HL-60/S4 treated with phorbol 12-myristate 13-acetate at 8.2 ng/mL for 4 days and 3 days (cell line): ENCODE data around the gene TRABD2B.

Experiments used
- in situ Hi-C: fragments of 300-500 bp; cut with MboI; formaldehyde crosslinking; loops from 2 replicates; pipeline ENCODE4 v1.15.0; 2022; ENCODE audit warnings: low sequenced_read_pairs

Gene TRABD2B

DNA sequence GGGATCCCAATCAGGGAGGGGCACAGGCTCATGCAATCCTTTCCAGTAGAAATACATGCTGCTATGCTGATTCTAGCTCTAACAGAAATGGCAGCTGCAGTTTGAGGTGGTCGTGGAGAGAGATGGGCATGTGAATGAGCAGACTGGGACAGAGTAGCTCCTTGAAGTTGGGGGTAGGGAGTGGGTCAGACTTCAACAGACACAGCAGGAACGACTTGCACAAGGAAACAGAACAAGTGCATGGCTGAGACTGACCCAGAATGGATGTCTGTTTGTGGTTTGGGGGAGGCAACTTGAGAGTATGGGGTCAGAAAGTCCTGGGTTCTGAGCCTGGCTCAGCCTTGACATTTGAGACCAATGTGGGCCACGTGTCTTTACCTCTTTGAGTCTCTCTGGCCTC lies 25.1 kb upstream of the TRABD2B start:
- in situ Hi-C loops, result no loop called here

GRCh38 chr1:48021792-48022191 lies 24.6 kb upstream of the TRABD2B start:
- in situ Hi-C loops, result no loop called here

- in situ Hi-C loops, result no loop called here
Measured at GRCh38 chr1:48019714-48020315, 22.6 kb upstream of the TRABD2B start.

GRCh38 chr1:48018799-48019198 lies 21.6 kb upstream of the TRABD2B start:
- in situ Hi-C loops, result no loop called here

DNA sequence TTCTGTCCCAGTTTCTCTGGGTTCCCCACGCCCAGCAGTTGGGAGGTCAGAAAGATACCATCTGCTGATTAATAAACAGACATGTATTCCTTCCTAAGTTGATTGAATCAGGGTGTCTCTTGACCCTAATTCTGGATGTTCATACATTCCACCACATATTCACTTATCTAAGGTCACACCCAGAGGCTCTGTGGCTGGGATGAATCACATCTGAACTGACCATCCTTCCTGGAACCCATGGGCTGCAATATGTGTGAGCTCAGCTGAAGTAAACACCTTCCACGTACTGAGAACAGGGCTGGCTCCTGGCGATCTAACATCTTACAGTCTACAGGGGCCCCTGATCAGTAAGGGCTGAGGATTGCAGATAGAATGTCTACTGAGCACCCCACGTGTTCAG lies 20.5 kb upstream of the TRABD2B start:
- in situ Hi-C loops, result no loop called here

GRCh38 chr1:48016515-48016914 lies 19.3 kb upstream of the TRABD2B start:
- in situ Hi-C loops, result no loop called here

GRCh38 chr1:48013270-48013669 lies 16.1 kb upstream of the TRABD2B start:
- in situ Hi-C loops, result no loop called here

DNA sequence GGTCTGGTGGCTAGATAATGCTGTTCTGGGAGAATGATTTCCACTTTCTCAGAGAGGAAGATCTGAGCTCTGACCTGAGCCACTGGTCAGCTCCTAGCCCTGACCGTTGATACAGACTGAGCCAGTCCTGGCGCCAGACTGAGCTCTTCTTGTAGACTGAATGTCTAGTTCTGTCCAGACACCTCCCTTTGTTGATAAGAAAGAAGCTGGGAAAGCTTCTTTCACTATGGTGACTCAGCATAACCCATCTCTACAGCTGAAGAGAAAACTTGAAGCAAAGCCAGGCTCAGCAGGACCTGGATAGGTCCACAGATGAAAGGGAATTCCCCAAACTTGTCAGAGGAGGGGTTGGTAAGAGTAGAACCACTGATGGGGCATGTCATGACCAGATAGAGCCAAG lies 9.9 kb upstream of the TRABD2B start:
- in situ Hi-C loops, result no loop called here

DNA sequence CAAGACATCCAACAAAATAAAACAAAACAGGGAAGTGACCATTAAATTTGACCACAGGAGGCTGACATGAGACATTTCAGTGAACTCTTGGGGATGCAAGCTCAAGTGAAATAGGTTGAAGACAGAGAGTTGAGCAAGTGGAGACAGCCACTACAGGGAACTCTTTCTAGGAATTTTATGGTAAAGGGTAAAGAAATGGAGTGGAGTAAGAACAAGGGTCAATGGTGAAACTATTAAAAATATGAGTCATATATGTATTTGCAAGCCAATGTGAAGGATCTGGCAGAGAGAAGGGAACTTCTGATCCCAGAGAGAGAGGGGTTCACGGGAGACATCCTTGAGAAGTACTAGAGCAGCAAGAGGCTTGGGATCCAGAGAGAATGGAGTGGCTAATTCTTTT lies 9.1 kb upstream of the TRABD2B start:
- in situ Hi-C loops, result no loop called here

DNA sequence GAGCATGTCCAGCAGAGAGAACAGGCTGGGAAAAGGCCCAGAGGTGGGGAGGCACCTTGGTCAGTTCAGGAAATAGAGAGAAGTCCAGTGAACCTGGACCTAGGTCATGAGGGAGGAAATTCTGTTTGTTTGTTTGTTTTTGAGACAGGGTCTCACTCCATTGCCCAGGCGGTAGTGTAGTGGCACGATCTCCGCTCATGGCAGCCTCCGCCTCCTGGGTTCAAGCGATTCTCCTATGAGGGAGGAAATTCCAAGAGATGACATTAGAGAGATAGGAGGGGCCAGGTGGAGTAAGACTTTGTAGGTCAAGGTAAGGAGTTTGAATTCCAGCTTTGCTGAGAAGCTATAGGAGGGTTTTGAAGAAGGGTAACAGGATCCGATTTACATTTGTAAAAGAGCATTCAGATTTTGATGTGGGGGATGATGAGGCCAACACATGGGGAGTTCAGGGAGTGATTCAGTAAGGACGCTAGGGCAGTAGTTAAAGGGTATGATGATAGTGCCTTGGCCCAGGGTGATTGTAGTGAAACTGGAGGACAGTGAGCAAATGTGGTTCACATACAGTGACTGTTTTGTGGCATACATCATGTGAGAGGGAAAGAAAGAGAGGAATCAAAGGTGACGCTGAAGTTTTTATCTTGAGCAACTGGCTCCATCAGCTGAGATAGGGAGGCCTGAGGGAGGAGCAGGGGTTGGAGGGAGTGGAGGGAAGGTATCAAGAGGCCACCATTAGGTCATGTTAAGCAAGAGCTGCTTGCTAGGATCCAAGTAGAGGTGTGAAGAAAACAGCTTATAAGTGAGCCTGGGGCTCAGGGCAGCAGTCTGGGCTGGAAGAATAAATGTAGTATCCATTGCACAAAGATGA lies 8.3 kb upstream of the TRABD2B start:
- in situ Hi-C loops, result no loop called here

DNA sequence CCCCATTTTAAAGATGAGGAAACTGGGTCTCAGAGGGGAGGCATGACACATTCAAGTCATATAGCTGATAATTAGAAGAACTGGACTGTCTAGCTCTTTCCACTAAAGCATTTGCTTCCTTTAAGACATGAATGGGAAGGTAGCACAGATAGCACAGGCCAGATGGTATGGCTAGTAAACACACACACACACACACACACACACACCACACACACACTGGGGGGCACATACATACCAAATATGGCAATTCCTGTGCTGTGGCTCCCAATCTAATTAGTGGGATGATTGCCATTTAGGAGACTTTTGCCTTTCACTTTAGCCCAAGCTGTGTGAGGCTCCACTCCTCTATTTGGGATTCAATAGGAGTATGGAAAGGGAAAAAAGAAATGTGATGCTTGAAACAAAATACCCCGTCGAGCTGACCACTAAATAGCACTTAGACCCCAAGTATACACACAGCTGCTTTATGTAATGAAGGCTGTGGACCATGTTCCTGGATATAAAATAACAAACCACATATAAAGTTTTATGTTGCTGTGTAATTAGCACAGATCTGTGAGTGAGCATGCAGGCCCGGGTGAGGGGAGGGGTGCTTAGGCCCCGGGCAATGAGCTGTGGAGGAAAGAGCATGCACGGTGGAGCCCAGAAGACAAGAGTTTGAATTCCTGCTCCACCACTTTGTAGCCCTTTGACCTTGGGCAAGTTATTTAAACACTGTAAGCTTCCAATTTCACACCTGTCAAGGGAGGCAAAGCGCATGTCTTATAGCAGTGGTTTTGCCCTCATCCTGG lies 6.8 kb upstream of the TRABD2B start:
- in situ Hi-C loops, result no loop called here

DNA sequence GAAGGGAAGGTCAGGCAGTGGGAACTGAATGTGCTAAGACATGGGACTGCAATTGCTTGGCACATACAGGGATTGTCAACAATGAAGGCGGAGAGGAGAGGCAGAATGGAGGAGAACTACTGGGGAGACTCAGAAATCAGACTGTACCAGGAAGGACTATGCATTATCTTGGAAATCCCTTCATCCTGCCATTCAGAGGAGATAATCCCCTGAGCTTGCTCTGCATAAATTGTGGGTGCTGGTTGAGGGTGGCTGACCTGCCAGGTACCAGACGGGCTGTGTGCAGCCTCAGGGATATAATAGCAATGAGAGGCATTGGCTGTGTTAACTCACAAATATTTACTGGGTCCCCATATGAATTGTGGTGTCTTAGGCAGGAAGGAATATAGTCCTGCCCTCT lies 5.0 kb upstream of the TRABD2B start:
- in situ Hi-C loops, result no loop called here

DNA sequence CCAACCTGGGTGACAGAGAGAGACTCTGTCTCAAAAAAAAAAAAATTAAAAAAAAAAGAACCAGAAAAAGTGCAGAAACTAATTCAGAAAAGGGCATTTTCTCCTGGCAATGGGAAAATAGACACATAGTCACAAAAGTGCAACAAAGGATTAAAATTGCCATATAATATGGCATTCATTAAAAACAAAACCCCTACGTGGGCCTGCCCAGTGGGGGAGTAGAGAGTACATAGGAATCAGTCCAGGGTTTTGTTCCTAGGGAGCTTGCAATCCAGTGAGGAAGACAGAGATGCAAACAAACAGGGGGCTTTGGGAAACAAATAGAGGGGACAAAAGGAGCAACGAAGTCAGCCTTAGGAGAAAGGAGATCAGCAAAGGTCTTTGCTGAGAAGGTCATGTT lies 4.5 kb upstream of the TRABD2B start:
- in situ Hi-C loops, result no loop called here

- in situ Hi-C loops, result no loop called here
Measured at GRCh38 chr1:48000883-48001282, 3.7 kb upstream of the TRABD2B start.

DNA sequence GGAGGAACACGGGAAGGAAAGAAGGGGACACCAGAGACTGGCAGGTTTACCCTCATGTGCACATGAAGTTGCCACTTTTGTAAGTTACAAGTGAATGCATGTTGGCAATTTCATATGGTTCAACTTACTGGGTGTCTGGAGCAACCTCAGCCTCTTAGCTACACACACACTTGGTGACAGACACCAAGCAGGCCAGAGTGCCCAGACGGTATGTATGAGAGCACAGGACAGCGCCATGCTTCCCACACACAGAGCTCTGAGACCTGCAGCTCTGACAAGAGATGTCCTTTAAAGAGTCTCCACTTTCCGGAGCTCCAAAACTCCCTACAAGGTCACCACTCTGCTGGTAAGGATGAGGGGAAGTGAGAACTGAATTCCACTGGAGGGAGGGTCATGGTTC lies 1.9 kb upstream of the TRABD2B start:
- in situ Hi-C loops, result no loop called here

DNA sequence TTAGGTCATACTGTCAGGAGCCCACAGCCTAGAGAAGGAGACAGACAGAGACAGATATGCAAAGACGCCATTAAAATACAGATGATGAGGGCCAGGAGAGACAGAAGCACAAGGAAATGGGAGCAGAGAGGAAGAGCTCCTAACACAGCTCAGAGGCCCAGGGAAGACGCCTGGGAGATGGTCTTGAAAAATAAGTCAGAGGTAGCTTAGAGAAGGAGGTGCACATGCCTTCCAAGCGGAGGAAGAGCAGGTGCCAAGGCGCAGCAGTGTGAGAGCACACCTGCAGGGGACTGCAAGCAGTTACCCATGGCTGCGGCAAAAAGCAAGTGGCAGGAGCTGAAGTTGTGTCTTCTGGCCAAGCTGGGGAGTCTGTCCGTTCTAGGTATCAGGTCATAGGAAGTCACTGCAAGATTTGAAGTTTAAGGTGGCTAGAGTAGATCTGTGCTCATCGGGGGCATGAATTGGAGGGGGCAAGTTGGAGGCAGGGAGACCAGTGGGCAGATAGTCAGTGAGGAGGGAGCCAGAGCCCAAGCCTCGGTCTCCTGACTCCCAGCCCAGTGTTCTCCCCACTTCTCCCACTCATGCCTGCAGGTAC lies 1.3 kb upstream of the TRABD2B start:
- in situ Hi-C loops, result no loop called here

GRCh38 chr1:47996406-47997226 lies 569 bp downstream of the TRABD2B start:
- in situ Hi-C loops, result no loop called here

DNA sequence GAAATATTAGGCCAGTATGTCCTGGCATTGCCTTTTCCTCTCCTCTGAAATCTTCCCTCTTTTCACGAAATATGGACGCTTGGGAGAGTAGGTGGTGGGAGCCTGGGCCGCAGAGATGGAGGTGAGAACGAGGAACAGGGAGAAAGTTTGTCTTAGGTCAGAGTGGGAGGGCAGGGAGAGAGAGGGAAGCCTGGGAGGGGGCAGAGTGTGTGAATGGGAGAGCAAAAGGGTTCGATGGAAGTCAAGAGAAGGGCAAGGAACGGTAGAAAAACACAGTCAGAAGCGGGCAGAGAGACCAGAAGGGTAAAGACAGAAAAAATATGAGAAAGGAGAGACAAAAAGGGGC lies 1.2 kb downstream of the TRABD2B start:
- in situ Hi-C loops, result no loop called here

GRCh38 chr1:47995306-47996050 lies 1.7 kb downstream of the TRABD2B start:
- in situ Hi-C loops, result no loop called here
